HG03442 (cell line): ENCODE measurements around the gene B4GALNT4.
A peak's percentile ranks its signal among the peaks of the same experiment; 100 is the strongest.
"Not testable (repeated sequence)": the region's sequence is repeated elsewhere in the genome, so short reads cannot be mapped to it uniquely, and the experiment has no call there.

ENCODE experiments used
- ATAC-seq: cut with Tn5 transposase; IDR thresholded peaks from one replicate; pipeline ENCODE4 v1.9.1; 2021; ENCODE audit warnings: mild to moderate bottlenecking, moderate library complexity; ENCODE audit not compliant: unreplicated experiment

Gene B4GALNT4

DNA sequence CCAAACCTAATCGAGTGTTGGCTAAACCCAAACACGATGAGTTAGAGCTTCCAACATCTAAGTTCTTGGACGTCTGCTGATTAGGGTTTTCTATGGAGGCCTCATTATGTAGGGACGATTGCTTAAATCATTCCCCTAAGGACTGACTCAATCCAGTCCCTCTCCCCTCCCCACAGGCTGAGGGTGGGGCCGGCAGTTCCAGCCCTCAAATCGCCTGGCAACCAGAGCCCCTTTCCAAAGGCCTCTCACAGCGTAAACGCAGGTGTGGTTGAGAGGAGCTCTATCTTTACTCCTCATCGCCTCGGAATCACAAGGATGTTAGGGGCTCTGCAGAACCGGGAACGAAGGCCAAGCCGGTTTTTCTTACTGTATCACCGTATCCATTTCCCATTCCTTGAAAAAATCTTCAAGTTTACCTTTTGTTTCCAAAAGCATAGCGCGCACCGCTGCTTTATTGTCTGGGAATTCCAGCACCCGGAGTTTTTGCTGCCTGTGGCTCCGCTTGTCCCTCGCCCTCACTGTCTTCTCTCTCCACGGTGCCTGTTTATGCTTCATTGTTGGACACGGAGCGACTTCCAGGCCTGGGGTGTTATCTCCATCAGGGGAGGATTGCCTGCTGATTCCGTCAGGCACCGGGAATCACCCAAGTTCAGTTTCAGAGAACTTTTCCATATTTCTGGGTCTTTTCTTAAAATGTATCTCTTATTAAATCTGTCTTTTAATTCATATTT, 34.9 kb upstream of the B4GALNT4 start:
- no peak for ATAC-seq

DNA sequence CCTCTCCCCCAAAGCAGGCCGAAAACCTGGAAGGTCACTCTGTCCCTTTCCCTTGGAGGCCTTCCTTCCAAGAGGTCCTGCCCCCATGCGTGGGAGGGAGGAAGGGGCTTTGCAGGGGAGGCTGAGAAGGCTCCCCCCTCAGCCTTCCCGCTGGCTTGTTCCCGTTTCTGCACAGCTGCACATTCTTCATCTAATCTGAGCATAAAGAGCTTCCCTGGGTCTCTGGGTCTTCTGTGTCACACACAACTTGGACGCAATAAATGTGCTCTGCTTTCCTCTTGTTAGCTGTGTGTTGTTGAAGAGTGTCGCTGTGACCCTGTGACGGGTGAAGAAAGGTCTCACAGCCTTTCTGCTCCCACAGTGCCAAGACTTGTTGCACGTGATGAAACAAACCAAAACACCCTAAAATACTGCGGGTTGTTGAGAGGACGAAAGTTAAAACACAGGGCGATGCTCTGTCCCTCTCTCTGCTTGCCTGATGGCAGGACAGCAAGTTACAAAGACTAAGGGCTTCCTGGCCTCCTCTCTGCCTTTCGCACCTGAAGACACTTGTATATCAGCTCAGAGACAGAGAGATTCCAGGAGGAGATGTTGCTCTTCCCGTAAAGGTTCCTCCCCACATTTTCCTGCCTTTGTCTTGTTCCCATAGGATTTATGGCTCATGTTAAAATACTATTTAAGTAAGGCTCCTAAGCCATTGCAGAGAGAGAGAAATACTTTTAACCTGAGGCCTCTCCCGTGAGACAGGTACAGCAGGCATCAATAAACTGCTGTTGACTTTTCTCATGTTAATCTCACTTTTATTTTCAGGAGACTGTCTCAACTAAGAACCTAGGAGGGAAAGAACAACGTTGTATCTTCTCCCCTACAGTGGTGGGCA, 33.3 kb upstream of the B4GALNT4 start:
- no peak for ATAC-seq

DNA sequence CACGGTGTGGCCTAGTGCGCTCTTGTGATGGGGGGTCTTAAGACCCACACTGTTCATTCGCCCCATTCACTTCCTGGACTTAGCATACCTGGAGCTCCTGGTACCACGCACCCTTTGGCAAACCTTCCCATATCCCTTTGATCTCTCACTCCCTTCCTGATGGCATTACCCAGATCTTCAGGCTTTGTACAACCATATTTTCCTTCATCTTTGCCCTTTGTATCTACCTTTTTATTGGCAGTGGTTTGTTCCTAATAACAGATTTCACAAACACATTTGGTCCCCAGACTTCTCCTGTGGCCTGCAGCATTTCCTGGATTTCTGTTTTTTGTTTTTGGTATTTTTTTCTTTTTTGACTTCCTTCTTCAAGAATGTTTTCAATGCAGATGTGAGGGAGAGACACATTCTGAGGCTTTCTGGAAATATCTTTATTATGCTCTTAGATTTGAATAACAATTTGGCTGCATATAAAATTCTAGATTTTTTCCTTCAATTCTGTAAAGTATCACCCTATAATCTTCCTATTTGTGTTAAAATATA, 32.6 kb upstream of the B4GALNT4 start:
- ATAC-seq: no peak

DNA sequence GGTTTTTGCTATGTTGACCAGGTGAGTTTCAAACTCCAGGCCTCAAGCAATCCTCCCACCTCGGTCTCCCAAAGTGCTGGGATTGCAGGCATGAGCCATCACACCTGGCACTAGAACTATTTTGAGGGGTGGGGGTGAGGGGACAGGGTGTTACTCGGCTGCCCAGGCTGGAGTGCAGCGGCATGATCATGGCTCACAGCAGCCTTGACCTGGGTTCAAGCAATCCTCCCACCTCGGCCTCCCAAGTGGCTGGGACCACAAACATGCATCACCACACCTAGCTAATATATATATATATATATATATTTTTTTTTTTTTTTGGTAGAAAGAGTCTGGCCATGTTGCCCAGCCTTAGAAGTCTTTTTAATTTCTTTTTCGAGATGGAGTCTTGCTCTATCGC, 31.6 kb upstream of the B4GALNT4 start:
- no peak for ATAC-seq

DNA sequence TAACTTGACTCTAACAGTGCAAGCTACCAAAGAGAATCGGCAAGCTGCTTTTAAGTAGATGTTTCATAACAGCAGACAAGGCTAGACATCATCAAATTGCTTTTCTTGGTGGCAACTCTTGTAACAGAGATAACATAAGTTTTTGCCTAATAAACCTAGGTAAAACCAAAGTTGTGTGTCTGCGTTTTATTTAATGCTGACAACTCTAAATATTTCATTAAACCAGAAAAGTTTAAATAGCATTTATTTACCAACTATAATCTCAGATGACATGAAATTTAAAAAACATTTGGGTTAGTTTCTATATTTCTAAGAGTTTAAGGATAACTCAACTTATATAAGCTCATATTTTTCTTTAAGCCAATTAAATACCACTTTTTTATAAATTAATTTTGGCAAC, 29.3 kb upstream of the B4GALNT4 start:
- ATAC-seq: no peak

DNA sequence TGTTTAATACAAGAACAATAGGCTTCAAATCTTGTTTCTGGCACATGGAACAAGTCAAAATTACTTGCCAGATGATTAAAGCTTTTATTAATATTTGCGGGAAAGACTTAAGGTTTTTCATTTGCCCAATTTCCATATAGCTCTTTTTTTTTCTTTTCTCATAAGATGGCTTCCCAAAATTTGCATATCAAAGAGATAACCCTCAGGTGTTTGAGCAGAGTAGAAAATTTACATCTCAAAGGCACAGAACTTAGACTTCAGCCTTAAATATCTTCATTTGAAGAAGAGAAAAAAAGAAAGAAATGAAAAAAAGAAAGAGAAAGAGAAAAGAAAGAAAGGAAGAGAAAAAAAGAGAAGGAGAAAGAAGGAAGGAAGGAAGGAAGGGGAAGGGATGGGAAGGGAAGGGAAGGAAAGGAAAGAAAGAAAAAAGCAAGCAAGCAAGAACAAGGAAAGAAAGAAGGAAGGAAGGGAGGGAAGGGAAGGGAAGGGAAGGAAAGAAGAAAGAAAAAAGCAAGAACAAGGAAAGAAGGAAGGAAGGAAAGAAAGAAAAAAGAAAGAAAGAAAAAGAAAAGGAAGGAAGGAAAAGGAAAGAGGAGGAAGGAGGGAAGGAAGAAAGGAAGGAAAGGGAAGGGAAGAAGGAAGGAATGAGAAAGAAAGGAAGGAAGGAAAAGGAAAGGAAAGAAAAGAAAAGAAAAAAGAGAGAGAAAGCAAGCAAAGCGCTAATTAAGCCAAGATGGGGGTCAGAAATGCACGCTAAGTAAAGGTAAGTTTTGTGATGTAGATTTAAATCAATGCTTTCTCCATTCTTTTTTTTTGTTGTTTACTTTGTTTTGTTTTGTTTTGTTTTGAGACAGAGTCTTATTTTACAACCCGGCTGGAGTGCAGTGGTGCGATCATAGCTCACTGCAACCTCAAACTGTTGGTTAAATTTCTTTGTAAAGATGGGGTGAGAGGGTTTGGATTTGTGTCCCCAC, 28.5 kb upstream of the B4GALNT4 start:
- ATAC-seq: no peak

DNA sequence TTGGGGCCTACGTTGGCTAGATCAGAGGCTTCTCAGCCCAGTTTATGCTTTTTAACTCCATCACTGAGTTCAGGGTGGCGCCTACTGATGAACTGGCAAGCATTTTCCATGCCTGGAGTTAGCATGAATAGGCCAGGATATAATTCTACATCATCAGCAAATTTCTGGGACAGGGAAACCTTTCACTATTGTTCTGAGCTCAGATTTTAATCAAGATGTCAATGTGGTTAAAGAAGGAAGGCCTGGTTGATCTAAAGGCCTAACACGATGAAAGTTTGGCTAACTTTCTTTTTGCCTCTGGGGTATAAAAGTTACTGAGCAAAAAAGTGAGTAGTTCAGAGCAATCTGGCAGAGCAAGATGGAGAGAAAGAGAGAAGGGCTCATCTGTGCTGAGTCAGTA, 27.0 kb upstream of the B4GALNT4 start:
- ATAC-seq: no peak

DNA sequence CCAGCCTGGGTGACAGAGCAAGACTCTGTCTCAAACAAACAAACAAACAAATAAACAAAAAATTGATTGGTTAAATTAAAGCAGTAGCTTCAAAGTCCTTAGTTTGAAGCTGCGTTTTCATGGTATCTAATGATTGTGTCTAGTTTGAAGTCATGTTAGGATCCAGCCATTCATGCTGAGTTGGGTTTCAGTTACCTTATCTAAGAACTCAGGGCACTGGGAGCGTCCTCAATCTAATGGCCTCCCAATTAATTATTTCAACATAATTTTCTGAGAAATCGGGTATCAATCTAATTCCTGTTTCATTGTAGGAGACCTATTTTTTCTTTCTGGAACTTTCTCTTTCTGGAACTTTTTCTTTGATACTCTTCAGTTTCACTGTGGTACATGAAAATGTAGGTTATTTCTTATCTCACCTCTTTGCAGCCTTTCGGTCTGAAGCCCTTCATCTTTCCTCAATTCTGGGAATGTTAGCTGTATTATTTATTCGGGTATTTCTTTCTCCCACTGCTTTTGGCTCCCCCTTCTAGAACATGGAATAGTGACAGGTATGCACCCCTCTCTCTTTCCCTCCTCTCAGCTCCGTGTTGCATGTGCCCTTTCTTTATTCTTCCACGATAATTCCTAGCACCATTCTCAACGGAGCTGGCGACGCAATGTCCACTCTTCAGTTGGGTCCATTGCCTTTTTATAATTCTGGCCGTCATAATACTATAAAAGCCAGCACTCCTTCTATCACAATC, 24.3 kb upstream of the B4GALNT4 start:
- no peak for ATAC-seq

DNA sequence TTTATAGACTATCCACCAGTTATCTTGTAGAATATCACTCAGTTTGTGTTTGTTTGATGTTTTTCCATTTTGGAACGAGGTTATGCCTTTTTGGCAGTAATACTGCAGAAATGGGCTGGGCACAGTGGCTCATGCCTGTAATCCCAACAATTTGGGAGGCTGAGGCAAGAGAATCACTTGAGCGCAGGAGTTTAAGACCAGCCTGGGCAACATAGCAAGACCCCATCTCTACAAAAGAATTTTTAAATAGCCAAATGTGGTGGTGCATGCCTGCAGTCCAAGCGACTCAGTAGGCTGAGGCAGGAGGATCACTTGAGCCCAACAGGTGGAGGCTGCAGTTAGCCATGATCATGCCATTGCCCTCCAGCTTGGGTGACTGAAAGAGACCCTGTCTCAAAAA, 22.8 kb upstream of the B4GALNT4 start:
- ATAC-seq: no peak

DNA sequence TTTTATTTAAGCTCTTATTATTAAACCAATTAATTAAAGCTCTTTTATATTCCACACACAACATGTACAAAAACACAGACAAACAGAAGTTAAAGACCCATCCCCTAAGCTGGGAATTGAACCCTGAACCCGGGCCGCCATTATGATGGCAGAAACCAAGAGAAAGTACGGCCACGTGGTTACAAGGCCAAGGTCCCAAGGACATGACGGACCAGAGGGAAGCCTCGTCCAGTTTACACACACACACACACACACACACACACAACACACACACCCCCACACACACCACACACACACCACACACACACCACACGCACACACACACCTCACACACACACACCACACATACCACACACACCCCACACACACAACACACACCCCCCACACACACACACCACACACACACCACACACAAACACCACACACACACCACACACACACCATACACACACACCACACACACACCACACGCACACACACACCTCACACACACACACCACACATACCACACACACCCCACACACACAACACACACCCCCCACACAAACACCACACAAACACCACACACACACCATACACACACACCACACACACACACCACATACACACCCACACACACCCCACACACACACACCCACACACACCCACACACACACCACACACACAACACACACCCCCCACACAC, 19.9 kb upstream of the B4GALNT4 start:
- ATAC-seq: not testable (repeated sequence)

DNA sequence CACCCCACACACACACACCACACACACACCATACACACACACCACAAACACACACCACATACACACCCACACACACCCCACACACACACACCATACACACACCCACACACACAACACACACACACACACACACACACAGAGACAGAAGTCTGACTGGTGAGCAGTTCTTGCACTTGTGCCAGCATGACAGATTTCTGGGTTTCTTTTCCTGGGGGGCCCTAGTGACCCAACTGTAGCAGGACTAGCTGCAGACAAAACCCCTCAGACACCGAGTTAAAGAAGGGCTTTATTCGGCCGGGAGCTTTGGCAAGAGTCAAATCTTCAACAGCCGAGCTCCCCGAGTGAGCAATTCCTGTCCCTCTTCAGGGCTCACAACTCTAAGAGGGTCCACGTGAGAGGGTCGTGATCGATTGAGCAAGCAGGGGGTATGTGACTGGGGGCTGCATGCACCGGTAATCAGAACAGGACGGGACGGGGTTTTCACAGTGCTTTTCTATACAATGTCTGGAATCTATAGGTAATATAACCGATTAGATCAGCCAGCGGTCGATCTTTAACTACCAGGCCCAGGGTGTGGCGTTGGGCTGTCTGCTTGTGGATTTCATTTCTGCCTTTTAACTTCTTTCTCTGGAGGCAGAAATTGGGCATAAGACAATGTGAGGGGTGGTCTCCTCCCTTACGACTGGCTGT, 19.1 kb upstream of the B4GALNT4 start:
- ATAC-seq: not testable (repeated sequence)

DNA sequence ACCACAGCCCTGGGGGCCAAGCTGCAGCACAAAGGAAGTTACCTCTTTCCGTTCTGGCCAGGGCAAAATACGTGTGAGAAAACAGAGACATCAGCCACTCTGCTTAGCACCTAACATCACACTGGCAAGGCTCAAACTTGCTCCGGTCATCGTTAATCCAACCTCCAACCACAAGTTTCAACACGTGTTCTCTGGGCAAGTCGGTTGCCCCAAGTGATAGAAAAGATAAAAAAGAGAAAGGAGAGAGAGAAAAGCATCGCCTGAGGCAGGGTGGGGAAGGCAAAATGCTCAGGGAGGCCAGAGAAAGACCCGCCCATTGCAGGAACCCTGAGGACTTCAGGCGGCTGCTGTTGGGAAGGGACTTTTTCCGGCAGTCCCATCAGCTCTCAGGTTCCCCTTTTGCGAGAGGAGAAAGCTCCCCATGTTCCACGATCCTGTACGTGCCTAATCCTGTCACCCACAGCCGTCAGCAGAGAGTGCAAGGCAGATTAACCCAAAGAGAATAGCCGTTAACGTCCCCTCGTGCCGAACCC, 18.5 kb upstream of the B4GALNT4 start:
- no peak for ATAC-seq

DNA sequence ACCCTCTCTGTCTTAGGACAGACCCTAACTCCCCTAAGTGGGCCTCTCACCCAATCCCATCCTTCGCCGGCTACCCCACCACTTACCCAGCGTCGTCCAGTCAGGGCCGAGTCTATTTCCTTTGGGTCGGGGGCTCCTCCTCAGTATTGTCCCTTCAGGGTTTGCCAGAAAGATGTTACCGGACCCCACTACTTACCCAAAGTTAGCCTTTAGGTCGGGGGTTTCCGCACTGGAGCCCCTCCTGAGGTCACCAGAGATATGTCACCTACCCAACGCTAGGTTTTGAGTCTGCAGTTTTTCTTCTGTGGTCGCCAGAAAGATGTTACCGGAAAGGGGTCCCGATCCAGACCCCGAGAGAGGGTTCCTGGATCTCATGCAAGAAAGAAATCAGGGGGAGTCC, 17.9 kb upstream of the B4GALNT4 start:
- ATAC-seq: no peak

DNA sequence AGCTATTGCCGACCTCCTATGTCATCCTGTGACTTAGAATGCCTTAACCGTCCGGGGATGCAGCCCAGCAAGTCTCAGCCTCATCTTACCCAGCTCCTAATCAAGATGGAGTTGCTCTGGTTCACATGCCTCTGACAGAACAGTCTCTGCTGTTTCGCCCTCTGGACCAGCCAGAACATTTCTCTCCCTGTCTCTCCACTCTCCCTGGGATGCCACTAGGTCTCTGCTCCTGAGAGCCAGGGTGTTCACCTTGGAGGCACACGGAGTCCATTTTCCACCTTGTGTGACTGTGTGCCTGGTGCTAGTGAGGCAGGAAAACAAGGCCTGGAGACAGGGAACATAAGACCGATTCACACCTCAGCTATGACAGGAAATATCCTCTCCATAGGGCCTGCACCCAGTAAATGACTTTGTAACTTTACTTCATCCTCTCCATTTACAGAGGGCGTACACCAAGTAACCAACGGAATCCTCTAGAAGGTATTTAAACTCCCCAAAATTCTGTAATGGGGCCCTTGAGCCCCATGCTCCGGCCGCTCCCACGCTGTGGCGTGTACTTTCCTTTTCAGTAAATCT, 16.8 kb upstream of the B4GALNT4 start:
- no peak for ATAC-seq

DNA sequence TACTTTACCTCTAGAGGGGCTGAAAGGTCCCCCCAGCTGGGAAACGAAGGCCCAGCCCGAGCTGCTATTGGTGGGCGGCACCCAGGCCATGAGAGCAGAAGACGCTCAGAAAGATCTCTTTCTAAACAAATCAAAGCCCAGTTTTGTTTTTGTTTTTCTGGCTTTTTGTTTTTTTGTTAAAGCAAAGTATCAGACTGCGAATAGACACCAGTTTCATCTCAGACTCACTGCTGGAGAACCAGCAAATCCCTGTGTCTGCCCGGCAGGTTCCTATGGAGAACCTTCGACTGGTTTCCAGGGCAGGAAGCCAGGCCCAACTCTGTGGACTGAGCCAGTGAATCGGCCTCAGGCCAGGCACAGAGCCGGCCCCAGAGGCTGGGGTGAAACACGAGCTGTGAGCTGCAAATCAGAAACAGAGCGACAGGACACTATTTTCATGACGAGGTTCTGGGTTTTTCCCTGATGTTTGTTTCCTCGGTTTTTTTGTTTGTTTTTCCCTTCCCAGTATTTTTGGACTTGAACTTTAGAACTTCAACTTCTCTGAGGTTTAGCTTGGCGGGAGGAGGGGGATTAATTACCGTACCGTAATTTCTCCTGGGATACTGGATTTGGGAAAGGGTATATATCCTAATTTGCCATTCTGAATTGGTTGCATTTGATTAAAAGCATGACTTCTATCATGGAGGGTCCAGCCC, 16.0 kb upstream of the B4GALNT4 start:
- ATAC-seq: no peak

DNA sequence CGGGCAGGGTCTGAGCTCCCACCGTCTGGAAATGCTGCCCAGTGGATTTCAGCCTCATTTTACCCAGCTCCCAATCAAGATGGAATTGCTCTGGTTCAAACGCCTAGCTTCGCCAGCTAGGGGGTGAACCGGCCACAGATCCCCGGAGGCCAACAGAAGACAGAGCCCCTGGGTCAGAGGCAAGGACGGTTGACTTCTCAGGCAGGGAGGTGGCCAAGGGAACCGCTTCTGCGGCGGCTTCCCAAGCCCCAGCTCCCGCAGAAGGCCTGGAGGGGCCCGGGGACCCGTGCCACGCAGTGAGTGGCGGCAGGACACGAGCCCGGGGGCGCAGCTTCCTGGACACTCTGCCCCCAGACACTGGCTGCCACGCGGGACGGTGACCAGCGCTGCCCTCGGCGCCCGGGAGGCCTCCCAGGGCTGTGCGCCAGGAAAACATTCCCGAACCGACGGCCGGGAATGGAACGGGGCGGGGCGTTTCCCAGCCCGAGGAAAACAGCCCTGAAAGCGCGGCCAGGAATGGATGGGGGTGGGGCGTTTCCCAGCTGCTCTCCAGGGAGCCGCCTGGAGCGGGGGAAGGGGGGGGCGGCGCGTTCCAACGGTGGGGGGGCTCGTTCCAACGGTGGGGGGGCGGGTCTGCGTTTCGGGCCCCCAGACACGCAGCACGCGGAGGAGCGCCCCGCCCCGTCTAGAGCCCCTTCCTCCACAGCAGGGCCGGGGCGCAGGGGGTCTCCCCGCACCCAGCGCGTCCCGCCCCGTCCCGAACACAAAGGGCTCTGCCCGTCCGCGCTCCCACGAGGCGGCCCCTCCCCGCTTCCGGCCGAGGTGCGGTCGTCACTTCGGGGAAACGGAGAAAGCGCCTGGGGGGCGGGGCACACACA, 13.5 kb upstream of the B4GALNT4 start:
- ATAC-seq: peak; percentile 56

DNA sequence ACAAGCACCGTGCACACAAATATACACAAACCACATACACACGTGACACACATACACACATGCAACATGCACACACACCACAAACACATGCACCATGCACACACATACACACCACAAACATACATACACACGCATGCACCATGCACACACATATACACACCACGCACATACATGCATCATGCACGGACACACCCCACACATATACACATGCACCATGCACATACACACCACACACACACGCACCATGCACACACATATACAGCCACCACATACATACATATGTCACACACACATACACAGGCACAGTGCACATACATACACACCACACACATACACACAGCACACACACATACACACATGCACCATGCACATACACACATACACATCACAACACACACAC, 12.7 kb upstream of the B4GALNT4 start:
- no peak for ATAC-seq
